NT2/D1 (cell line): Measurements from ENCODE around the gene TJAP1.

Experiments used
- DNase-seq: peaks from one replicate; pipeline ENCODE4 v3.0.0-alpha.2; 2011; ENCODE audit warnings: low read depth, low spot score
- H3K27me3 ChIP-seq: 2 replicates; pipeline ENCODE4 v1.6.0; 2011; ENCODE audit warnings: mild to moderate bottlenecking; ENCODE audit not compliant: insufficient read length, insufficient read depth
- H3K36me3 ChIP-seq: 2 replicates; pipeline ENCODE4 v1.6.1; 2011; ENCODE audit warnings: mild to moderate bottlenecking, low read length, mixed read lengths; ENCODE audit not compliant: insufficient read depth, insufficient read length
- H3K4me1 ChIP-seq: 2 replicates; pipeline ENCODE4 v1.5.1; 2011; ENCODE audit not compliant: insufficient read depth, insufficient read length
- H3K4me3 ChIP-seq: 2 replicates; pipeline ENCODE4 v1.5.1; 2011; ENCODE audit warnings: low read depth; ENCODE audit not compliant: insufficient read length
- H3K9ac ChIP-seq: 2 replicates; pipeline ENCODE4 v1.6.0; 2011; ENCODE audit warnings: low read depth; ENCODE audit not compliant: insufficient read length
- H3K9me3 ChIP-seq: 2 replicates; pipeline ENCODE4 v1.5.1; 2011; ENCODE audit warnings: mild to moderate bottlenecking, low read length; ENCODE audit not compliant: insufficient read depth
- SUZ12 ChIP-seq: IDR thresholded peaks from 2 replicates; pipeline ENCODE4 v1.6.1; 2011; ENCODE audit not compliant: insufficient read length, insufficient read depth; ENCODE audit errors: extremely low read depth
- YY1 ChIP-seq: IDR thresholded peaks from 2 replicates; pipeline ENCODE4 v1.6.1; 2011; ENCODE audit not compliant: insufficient read length, insufficient read depth
- ZNF274 ChIP-seq: IDR thresholded peaks from 2 replicates; pipeline ENCODE4 v1.6.1; 2011; ENCODE audit warnings: mild to moderate bottlenecking, low read depth, low read length

The TJAP1 gene

GRCh38 chr6:43434943-43435342 lies 42.4 kb upstream of the TJAP1 start:
- H3K9ac ChIP-seq = no peak overlapping the region
- no peak overlapping the region for H3K4me3 ChIP-seq
- peaks cover 55% of the 10 kb centered on the region for H3K36me3 ChIP-seq
- no peaks in the 10 kb centered on the region for H3K9me3 ChIP-seq
- no peak for DNase-seq
- H3K27me3 ChIP-seq = no peaks in the 10 kb centered on the region
- H3K4me1 ChIP-seq = peaks cover 6% of the 10 kb centered on the region
- no peak for TF ChIP-seq YY1
- TF ChIP-seq SUZ12 = no peak
- TF ChIP-seq ZNF274 = no peak

- DNase-seq = no peak
- H3K36me3 ChIP-seq = peaks cover 53% of the 10 kb centered on the region
Observed at GRCh38 chr6:43435682-43436437, 41.5 kb upstream of the TJAP1 start.

GRCh38 chr6:43436577-43437282 lies 40.6 kb upstream of the TJAP1 start:
- H3K36me3 ChIP-seq = peaks cover 57% of the 10 kb centered on the region
- DNase-seq = peak; percentile 43

More at GRCh38 chr6:43435682-43436437, 41.5 kb upstream of the TJAP1 start:
- TF ChIP-seq ZNF274 (no peak), SUZ12 (no peak), YY1 (no peak)
- Histone ChIP-seq H3K9me3 (no peaks in the 10 kb centered on the region), H3K4me1 (peaks cover 6% of the 10 kb centered on the region), H3K27me3 (no peaks in the 10 kb centered on the region), H3K4me3 (no peak overlapping the region), H3K9ac (no peak overlapping the region)

GRCh38 chr6:43437700-43438099 lies 39.7 kb upstream of the TJAP1 start:
- Histone ChIP-seq H3K4me3 (no peak overlapping the region), H3K9ac (no peak overlapping the region), H3K9me3 (no peaks in the 10 kb centered on the region), H3K4me1 (peaks cover 6% of the 10 kb centered on the region), H3K27me3 (no peaks in the 10 kb centered on the region), H3K36me3 (peaks cover 53% of the 10 kb centered on the region)
- no peak for DNase-seq
- TF ChIP-seq YY1 = no peak
- no peak for TF ChIP-seq SUZ12
- no peak for TF ChIP-seq ZNF274

More at GRCh38 chr6:43436577-43437282, 40.6 kb upstream of the TJAP1 start:
- TF ChIP-seq SUZ12 (no peak), YY1 (no peak), ZNF274 (no peak)
- H3K9me3 ChIP-seq = no peaks in the 10 kb centered on the region
- no peak overlapping the region for H3K4me3 ChIP-seq
- H3K9ac ChIP-seq = no peak overlapping the region
- H3K27me3 ChIP-seq = no peaks in the 10 kb centered on the region
- peaks cover 6% of the 10 kb centered on the region for H3K4me1 ChIP-seq

GRCh38 chr6:43442935-43443334 lies 34.4 kb upstream of the TJAP1 start:
- Histone ChIP-seq H3K4me3 (no peak overlapping the region), H3K27me3 (no peaks in the 10 kb centered on the region), H3K9ac (no peak overlapping the region), H3K9me3 (no peaks in the 10 kb centered on the region), H3K36me3 (peaks cover 67% of the 10 kb centered on the region), H3K4me1 (no peaks in the 10 kb centered on the region)
- TF ChIP-seq ZNF274 (no peak), YY1 (no peak), SUZ12 (no peak)
- DNase-seq = no peak

- H3K36me3 ChIP-seq = peaks cover 68% of the 10 kb centered on the region
- no peak overlapping the region for H3K9ac ChIP-seq
- H3K4me1 ChIP-seq = no peaks in the 10 kb centered on the region
- DNase-seq = no peak
- TF ChIP-seq ZNF274 = no peak
- TF ChIP-seq YY1 = no peak
- no peak for TF ChIP-seq SUZ12
- no peaks in the 10 kb centered on the region for H3K9me3 ChIP-seq
- H3K4me3 ChIP-seq = no peak overlapping the region
- H3K27me3 ChIP-seq = no peaks in the 10 kb centered on the region
Observed at GRCh38 chr6:43444036-43444435, 33.3 kb upstream of the TJAP1 start.

- Histone ChIP-seq H3K4me1 (no peaks in the 10 kb centered on the region), H3K27me3 (no peaks in the 10 kb centered on the region), H3K9me3 (no peaks in the 10 kb centered on the region), H3K36me3 (peaks cover 72% of the 10 kb centered on the region), H3K9ac (no peak overlapping the region), H3K4me3 (no peak overlapping the region)
- no peak for DNase-seq
- TF ChIP-seq SUZ12 (no peak), YY1 (no peak), ZNF274 (no peak)
Observed at GRCh38 chr6:43444582-43444981, 32.8 kb upstream of the TJAP1 start.
